ENCODE measurements around the gene NFE2.
"Not testable (repeated sequence)": the region's sequence is repeated elsewhere in the genome, so short reads cannot be mapped to it uniquely, and the experiment has no call there.

Gene NFE2

GRCh38 chr12:54304187-54304810, 3.5 kb upstream of the NFE2 start:
- no peak for DNase-seq

DNA sequence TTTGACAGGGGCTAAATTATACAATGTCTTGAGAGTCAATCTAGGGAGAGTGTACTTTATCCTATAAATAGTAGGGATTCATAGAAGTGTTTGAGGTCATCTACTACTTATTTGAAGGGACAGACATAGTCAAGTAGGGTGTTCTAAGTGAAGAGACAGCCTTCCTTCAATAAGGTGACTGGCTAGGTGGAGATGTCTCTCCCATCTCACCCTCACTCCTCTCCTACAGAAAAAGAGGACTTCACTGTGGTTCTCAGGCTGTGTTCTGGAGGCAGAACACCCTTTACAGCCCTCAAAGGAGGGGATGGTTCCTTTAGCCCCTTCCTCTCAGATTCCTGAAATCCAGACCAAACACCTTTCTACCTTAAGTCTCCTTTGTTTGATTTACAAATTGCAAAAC, 2.8 kb upstream of the NFE2 start:
- DNase-seq: no peak

GRCh38 chr12:54301428-54302048, 723 bp upstream of the NFE2 start:
- DNase-seq: no peak

GRCh38 chr12:54300225-54300731, 537 bp downstream of the NFE2 start:
- no peak for DNase-seq

DNA sequence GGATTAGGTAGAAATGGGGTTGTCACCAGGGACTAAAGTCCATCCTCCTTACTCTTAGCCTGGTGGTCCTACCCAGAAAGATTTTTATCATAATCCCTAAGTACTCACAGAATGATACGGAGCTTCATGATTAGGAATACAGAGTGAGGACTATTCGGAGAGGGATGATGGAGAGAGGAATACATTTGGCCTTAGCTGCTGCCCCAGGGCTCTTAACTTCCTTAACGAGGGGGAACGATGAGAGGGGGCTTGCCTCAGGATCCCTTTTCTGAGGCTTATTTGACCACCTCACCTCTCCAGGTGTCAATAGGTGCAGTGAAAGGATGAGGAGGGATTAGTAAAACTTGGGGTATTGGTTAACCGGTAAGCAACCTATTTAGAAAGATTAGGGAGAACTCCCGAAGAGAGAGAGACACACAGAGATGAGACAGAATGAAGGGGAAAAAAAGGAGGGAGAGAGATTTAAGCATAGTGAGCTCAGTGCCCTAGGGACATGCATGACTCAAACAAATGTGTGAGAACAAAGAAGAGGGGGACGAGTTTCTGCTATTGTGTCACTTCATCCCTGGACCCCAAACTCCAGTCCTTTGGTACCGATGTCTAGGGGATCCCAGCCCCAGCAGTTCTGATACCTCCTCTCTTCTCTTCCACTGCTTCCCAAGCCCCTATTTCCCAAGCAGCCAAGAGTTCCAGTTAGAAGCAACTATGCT, 1.1 kb downstream of the NFE2 start:
- no peak for DNase-seq

DNA sequence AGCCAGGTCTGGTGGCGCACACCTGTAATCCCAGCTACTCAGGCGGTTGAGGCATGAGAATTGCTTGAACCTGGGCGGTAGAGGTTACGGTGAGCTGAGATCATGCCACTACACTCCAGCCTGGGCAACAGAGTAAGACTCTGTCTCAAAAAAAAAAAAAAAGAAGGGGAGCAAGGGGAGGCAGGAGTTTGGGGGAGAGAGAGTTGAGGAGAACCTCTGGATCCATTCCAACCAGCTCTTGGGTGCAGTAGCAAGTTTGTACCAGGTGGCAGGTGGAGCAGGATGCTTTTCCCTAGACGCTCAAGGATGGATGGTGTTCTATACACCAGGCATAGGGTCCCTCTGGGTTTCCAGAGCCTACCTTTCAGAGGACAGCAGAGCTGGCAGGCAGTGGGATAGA, 1.9 kb downstream of the NFE2 start:
- no peak for DNase-seq

GRCh38 chr12:54296393-54297099, 4.3 kb downstream of the NFE2 start:
- DNase-seq: no peak

- DNase-seq: no peak
Observed at GRCh38 chr12:54294953-54295566, 5.8 kb downstream of the NFE2 start.

DNA sequence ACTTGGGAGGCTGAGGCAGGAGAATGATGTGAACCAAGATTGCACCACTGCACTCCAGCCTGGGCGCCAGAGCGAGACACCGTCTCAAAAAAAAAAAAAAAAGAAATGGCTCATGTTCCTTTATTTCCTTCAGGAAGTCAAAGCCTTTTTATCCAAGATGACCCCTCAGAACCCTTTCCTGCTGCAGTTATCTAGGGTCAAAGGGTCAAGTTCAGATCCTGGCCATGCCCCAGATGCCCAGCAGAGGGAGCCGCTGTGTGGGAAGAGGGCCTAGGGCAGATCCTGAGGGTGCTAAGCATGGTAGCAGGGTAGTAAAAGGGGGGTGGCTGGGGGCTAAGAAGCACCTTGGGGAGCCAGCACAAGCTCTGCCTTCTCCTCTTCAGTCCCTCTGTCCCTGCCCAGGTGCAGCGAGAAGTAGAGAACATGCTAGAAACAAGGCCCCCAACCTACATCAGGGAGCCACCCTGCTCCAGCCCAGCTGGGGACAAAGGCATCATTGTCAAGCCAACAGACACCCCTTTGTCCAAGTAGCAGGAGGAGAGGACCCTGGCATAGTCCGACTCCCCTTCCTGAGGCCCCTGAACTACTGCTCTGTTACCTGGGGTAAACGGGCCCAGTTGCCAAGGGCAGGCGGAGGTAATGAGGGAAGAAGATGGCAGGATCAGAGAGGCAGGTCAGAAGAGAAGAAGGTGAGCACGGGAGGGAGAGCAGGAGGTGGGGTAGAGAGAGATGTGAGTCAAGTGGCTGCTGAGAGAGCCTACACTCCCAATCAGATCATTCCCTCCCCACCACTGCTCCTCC, 6.5 kb downstream of the NFE2 start:
- no peak for DNase-seq

DNA sequence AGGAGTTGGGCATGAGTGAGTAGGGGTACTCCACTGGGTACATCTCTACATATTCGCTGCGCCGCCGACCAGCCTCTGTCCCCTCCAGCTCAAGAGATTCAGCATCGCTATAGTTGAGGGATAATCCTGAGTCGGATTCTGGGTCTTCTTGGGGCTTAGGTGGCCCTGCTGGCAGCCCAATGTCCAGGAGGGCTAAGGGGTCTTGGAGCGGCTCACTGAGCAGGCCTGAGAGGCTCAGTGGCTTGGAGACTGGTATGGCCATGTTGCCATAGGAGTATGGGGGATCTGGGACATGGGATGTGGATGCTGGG, 7.9 kb downstream of the NFE2 start:
- no peak for DNase-seq

DNA sequence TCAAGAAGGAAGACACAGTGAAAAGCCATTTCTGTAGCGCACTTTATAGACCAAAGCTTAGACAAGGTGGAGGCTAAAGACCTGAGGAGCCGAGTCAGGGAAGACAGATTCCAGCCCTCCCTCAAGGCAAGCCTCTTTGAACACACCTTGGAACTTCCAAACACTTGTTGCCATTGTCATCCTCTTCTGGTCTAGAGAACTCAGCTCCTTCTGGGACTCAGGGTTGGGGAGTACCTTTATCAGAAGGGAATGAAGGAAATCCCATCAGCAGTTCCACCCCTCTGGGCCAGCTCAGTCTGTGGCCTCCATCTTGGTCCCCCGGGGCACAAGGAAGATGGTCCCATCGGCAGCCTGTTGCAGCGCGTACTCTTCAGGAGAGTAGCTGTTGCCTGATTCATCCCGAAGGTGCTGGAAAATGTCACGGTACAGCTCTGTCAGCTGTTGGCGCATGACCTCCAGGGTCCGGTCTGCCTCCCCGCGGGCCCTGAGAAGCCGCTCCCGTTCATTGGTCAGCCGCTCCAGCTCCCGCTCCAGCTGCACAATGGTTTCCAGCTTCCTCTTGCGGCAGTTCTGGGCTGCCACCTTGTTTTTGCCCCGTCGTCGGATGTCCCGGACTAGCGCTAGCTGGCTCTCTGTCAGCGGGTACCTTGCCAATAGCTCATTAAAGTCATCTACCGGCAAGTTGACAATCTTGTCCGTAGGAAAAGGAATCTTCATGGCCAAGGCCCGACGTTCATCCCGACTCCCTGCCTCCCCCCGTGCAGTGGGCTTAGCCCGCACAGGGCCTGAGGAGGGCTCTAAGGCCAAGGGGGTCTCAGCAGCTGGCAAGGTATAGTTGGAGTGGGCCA, 8.5 kb downstream of the NFE2 start:
- DNase-seq: no peak

GRCh38 chr12:54287261-54288157, 13.3 kb downstream of the NFE2 start:
- no peak for DNase-seq

- DNase-seq: no peak
Observed at GRCh38 chr12:54286042-54287030, 14.5 kb downstream of the NFE2 start.

DNA sequence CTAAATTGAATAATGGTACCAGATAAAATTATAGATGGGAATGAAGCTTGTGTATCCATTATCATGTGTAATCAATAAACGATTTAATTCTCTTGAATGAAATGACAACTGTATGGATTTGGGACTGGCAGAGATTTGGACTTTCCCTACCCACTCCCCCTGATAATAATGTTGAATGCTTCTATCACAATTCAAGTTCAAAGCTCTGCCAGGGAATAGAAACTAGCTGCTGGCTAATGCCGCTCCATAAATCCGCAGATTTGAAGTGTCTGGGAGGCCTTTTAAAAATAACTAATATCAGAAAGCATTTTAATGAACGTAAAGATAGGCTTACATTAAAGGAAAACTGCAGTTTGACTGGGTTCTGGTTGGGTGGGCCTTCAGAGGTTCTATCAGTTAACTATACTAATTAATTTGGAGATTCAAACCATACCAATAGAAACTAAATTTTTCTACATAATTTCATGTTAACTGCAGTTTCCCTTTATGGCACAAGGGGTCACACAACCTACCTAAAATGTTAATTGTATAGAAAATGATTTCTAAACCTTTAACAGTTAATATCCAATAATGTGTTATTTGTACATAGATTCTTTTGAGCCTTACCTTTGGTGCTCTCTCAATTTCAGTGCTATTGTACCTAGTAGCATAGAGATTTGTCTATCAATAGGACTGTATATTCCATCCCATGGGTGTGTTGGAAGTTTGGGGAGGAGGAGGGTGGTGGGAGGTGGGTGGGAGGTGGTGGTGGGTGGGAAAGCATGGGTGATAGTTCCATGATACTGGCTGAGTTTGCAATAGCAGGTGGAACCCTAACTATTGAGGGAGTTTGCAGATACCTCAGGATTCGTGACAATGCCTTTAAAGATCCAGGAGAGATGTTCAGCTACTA, 15.4 kb downstream of the NFE2 start:
- DNase-seq: no peak

GRCh38 chr12:54284070-54284780, 16.6 kb downstream of the NFE2 start:
- DNase-seq: not testable (repeated sequence)

DNA sequence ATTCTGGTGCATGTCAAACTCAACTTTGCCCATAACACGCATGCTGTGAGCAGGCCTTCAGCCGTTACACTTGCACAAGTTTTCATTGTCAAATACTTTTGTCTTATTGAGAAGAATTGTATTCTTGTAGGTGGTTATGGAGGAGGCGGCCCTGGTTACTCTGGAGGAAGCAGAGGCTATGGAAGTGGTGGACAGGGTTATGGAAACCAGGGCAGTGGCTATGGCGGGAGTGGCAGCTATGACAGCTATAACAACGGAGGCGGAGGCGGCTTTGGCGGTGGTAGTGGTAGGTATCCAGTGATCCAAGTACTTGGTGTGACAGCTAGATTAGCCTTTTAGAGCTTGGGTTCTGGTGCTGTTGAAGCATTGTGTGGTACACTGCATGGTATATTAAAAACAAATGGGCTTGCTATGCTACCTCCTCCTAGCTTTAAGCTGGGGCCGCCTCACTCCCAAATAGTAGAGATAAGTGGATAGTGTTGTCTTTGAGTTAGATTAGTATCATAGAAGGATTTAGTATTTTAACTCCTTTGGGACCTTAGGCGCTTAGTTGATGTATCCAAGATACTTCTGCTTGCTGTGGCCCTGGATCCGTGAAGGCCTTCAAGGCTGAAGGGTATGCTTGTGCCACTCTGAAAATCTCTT, 17.7 kb downstream of the NFE2 start:
- DNase-seq: no peak

DNA sequence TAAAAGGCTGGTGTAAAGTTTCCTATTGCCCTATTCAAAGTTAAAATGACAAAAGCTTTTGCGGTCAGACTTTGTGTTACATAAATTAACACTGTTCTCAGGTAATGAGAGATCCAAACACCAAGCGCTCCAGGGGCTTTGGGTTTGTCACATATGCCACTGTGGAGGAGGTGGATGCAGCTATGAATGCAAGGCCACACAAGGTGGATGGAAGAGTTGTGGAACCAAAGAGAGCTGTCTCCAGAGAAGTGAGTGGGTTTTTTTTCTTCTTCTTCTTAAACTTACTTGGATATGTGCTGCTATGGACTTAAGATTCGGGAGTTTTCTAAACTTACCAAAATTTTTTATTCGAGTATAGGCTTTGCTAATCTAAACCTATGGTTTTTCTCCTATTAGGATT, 19.1 kb downstream of the NFE2 start:
- not testable (repeated sequence) for DNase-seq
